GM12878 (cell line): ENCODE measurements around the gene ITGA8. TPM values are rescaled to one million over a fixed set of nuclear protein-coding genes. Genes with fewer than 3 reads are reported as not detected.

Experiments
- ATAC-seq: fragments of 200-7000 bp; cut with Tn5 transposase; 3 replicates; pipeline ENCODE4 v1.9.1; 2020; ENCODE audit warnings: mild to moderate bottlenecking, moderate library complexity
- BruUV-seq: library from RNA; stranded (reverse); fragments of 400-500 nt; replicated peaks from 2 replicates; lab custom pipeline; 2021; lab: Mats Ljungman, UMichigan
- CTCF ChIA-PET: fragments of 300-600 bp; sonication (Branson Sonifier 250); formaldehyde crosslinking; extraction: SDS; loops from one replicate; lab custom pipeline; 2021; ENCODE audit warnings: inconsistent platforms; lab: Yijun Ruan, JAX
- POLR2A ChIA-PET: fragments of 350-600 bp; formaldehyde crosslinking; extraction: SDS; loops from one replicate; lab custom pipeline; 2021; ENCODE audit warnings: inconsistent platforms; lab: Charles Lee
- RAD21 ChIA-PET: fragments of 300-600 bp; sonication (Branson Sonifier 250); formaldehyde crosslinking; loops from one replicate; lab custom pipeline; 2023; ENCODE audit warnings: antibody characterized with exemption; ENCODE audit not compliant: unreplicated experiment; lab: Charles Lee
- SMC1A ChIA-PET: fragments of 300-600 bp; sonication (Branson Sonifier 250); formaldehyde crosslinking; loops from one replicate; lab custom pipeline; 2023; ENCODE audit not compliant: unreplicated experiment, uncharacterized antibody; lab: Charles Lee
- DNase-seq: peaks from one replicate; pipeline ENCODE4 v3.0.0-alpha.2; 2011; ENCODE audit warnings: low read depth, low spot score
- FAIRE-seq: peaks from 3 replicates; lab custom pipeline; 2011; peaks lifted over from hg19 to GRCh38; lab: Jason Lieb, UNC
- H2AFZ ChIP-seq: 2 replicates; pipeline ENCODE4 v1.6.0; 2011; ENCODE audit warnings: low read depth, low read length, control low read depth; ENCODE audit not compliant: control insufficient read depth
- H3K27ac ChIP-seq: 2 replicates; pipeline ENCODE4 v1.5.1; 2011; ENCODE audit warnings: control low read depth; ENCODE audit not compliant: control insufficient read depth, insufficient read depth
- H3K27me3 ChIP-seq, 2 experiments: replicated peaks in 1 of 2; 2 replicates each; pipeline versions ENCODE4 v1.6.0 to v1.6.1; 2011; ENCODE audit warnings: low read length in 1 of 2; ENCODE audit not compliant: control insufficient read depth in 2 of 2, insufficient read depth in 2 of 2
- H3K36me3 ChIP-seq, 2 experiments: 2 replicates each; pipeline ENCODE4 v1.5.1; 2011; ENCODE audit warnings: low read length in 1 of 2; ENCODE audit not compliant: control insufficient read depth in 2 of 2, insufficient read depth in 2 of 2
- H3K4me1 ChIP-seq: 2 replicates; pipeline ENCODE4 v1.6.1; 2011; ENCODE audit warnings: mild to moderate bottlenecking, low read length, moderate library complexity, mixed read lengths; ENCODE audit not compliant: control insufficient read depth, insufficient read depth
- H3K4me2 ChIP-seq: 2 replicates; pipeline ENCODE4 v1.6.0; 2011; ENCODE audit warnings: control low read depth; ENCODE audit not compliant: control insufficient read depth, insufficient read depth
- H3K4me3 ChIP-seq: fragments of 200-600 bp; sonication (generic); 2 replicates; pipeline ENCODE4 v1.5.1; 2016
- H3K79me2 ChIP-seq: 2 replicates; pipeline ENCODE4 v1.6.0; 2011; ENCODE audit warnings: low read length; ENCODE audit not compliant: control insufficient read depth, insufficient read depth
- H3K9ac ChIP-seq: 2 replicates; pipeline ENCODE4 v1.8.0; 2011; ENCODE audit warnings: low read length, control low read depth, mixed read lengths; ENCODE audit not compliant: control insufficient read depth, insufficient read depth
- H3K9me3 ChIP-seq: replicated peaks from 3 replicates; pipeline ENCODE4 v1.5.1; 2011; ENCODE audit warnings: mild to moderate bottlenecking, low read length; ENCODE audit not compliant: control insufficient read depth, insufficient read depth
- H4K20me1 ChIP-seq: 2 replicates; pipeline ENCODE4 v1.6.0; 2011; ENCODE audit not compliant: control insufficient read depth, insufficient read depth
- ASH2L ChIP-seq: fragments of 300-600, 200-600 bp; sonication (generic); IDR thresholded peaks from 2 replicates; pipeline ENCODE4 v1.6.1; 2017; ENCODE audit warnings: low read depth, mild to moderate bottlenecking, borderline replicate concordance
- LARP7 ChIP-seq: fragments of 450-650 bp; IDR thresholded peaks from 2 replicates; pipeline ENCODE4 v1.6.1; 2017; ENCODE audit warnings: mild to moderate bottlenecking
- RUNX3 ChIP-seq: IDR thresholded peaks from 2 replicates; pipeline ENCODE4 v1.6.1; 2012; ENCODE audit warnings: low read length, inconsistent platforms
- SKIL ChIP-seq: fragments of 450-650 bp; IDR thresholded peaks from 2 replicates; pipeline ENCODE4 v1.6.1; 2017; ENCODE audit warnings: mild to moderate bottlenecking, low read depth, inconsistent platforms; ENCODE audit not compliant: poor library complexity, severe bottlenecking
- TAF1 ChIP-seq: IDR thresholded peaks from 2 replicates; pipeline ENCODE4 v1.6.1; 2011; ENCODE audit warnings: mild to moderate bottlenecking, low read depth, low read length, borderline replicate concordance
- TARDBP ChIP-seq: IDR thresholded peaks from 2 replicates; pipeline ENCODE4 v1.6.1; 2016; ENCODE audit warnings: borderline replicate concordance
- TBL1XR1 ChIP-seq: IDR thresholded peaks from 2 replicates; pipeline ENCODE4 v1.6.1; 2012; ENCODE audit warnings: low read depth, low read length, improper control_type of control experiment
- USF1 ChIP-seq: IDR thresholded peaks from 2 replicates; pipeline ENCODE4 v1.6.1; 2011; ENCODE audit warnings: borderline replicate concordance, low read depth, mild to moderate bottlenecking, moderate library complexity, mixed read lengths, low read length; ENCODE audit not compliant: insufficient read depth; ENCODE audit errors: extremely low read length
- ZBED1 ChIP-seq: IDR thresholded peaks from 2 replicates; pipeline ENCODE4 v1.6.1; 2016; ENCODE audit warnings: borderline replicate concordance
- ZBTB4 ChIP-seq: fragments of 450-650 bp; formaldehyde crosslinking; IDR thresholded peaks from 2 replicates; pipeline ENCODE4 v1.4.0; 2022; ENCODE audit warnings: mild to moderate bottlenecking, moderate library complexity
- ZNF207 ChIP-seq: fragments of 450-650 bp; IDR thresholded peaks from 2 replicates; pipeline ENCODE4 v1.6.1; 2014; ENCODE audit warnings: antibody characterized with exemption, mild to moderate bottlenecking, borderline replicate concordance
- WGBS: methylation state at CpG from one replicate; pipeline ENCODE4 v1.1.6; 2016; ENCODE audit warnings: low lambda C conversion rate; ENCODE audit not compliant: insufficient replicate concordance, insufficient coverage; ENCODE audit errors: missing lambda C conversion rate; 5-methylcytosine and 5-hydroxymethylcytosine counted together
- in situ Hi-C: fragments of 300-500 bp; cut with MboI; formaldehyde crosslinking; loops from 9 replicates; pipeline ENCODE4 v1.14.3; 2018; ENCODE audit warnings: mixed read lengths
- intact Hi-C: fragments of 100-400 bp; cut with micrococcal nuclease; formaldehyde crosslinking; loops from one replicate; pipeline ENCODE4 v1.14.2; 2022; ENCODE audit not compliant: unreplicated experiment
- polyA plus RNA-seq, 11 experiments: library from polyadenylated mRNA; depleted of rRNA in 4 of 11; unstranded in 6 of 11; stranded (reverse) in 5 of 11; fragments of >200 nt; fragmentation: Nextera tagmentation in 4 of 11; fragmentation: Illumina TruSeq in 1 of 11; extraction: Ambion mirVana in 4 of 11; extraction: Trizol in 1 of 11; gene quantifications; 1 replicate in 1 of 11; 2 replicates in 10 of 11; pipeline versions ENCODE4 v1.2.1 to v1.2.3, GENCODE V29; 2011 to 2016; ENCODE audit warnings: inconsistent platforms in 2 of 11, missing spikeins in 2 of 11, low read depth in 1 of 11
- total RNA-seq, 4 experiments: library from RNA; depleted of rRNA in 3 of 4; stranded (reverse); fragments of >200 nt in 3 of 4; fragmentation: Illumina TruSeq in 1 of 4; extraction: Trizol in 1 of 4; gene quantifications; 2 replicates each; pipeline versions ENCODE4 v1.2.1 to v1.2.3, GENCODE V29; 2013 to 2021
- TF ChIP-seq, protein P1 (sequence below): fragments of 450-650 bp; IDR thresholded peaks from 2 replicates; pipeline ENCODE4 v1.6.1; 2018; ENCODE audit warnings: mild to moderate bottlenecking, low read depth, moderate library complexity; ENCODE audit not compliant: partially characterized antibody

Gene ITGA8
- total and polyA plus RNA-seq, 10 of the 15 experiments (the other 5 are each of a cell fraction or from before 2014, with no cell fraction given), result 0.03 TPM; not detected in 9

- TF ChIP-seq, protein P1, sequence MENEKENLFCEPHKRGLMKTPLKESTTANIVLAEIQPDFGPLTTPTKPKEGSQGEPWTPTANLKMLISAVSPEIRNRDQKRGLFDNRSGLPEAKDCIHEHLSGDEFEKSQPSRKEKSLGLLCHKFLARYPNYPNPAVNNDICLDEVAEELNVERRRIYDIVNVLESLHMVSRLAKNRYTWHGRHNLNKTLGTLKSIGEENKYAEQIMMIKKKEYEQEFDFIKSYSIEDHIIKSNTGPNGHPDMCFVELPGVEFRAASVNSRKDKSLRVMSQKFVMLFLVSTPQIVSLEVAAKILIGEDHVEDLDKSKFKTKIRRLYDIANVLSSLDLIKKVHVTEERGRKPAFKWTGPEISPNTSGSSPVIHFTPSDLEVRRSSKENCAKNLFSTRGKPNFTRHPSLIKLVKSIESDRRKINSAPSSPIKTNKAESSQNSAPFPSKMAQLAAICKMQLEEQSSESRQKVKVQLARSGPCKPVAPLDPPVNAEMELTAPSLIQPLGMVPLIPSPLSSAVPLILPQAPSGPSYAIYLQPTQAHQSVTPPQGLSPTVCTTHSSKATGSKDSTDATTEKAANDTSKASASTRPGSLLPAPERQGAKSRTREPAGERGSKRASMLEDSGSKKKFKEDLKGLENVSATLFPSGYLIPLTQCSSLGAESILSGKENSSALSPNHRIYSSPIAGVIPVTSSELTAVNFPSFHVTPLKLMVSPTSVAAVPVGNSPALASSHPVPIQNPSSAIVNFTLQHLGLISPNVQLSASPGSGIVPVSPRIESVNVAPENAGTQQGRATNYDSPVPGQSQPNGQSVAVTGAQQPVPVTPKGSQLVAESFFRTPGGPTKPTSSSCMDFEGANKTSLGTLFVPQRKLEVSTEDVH, result no peak
- no peak for TF ChIP-seq USF1
- no peak for TF ChIP-seq LARP7
Measured at GRCh38 chr10:15751046-15751445, 31.3 kb upstream of the ITGA8 start (continued).

DNA sequence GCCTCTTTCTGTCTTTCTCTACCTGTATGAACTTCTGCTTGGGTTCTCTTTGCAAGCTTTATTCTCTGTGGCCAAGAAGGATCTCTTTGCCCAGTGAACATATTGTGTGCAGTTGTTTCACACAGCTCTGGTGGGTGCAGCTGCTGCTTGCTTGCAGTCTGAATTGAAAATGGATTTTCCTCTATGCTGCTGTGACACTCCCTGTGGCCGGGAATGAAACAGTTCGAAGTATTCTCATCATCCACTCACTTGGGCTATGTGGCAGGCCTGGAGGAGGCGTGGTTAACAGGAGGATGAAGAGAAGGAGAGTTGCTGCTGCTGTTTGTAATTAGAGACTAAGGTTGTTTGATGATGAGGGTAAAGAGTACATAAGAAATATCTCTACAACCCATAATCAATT is 28.4 kb upstream of the ITGA8 start:
- Histone ChIP-seq H3K9ac (no peak overlapping the region), H2AFZ (no peak overlapping the region), H3K4me1 (no peaks in the 10 kb centered on the region), H3K4me2 (no peak overlapping the region), H3K79me2 (no peaks in the 10 kb centered on the region), H3K27me3 (no peaks in the 10 kb centered on the region), H3K27ac (no peak overlapping the region), H3K4me3 (no peak overlapping the region), H3K36me3 (no peaks in the 10 kb centered on the region), H3K9me3 (no peaks in the 10 kb centered on the region), H4K20me1 (no peaks in the 10 kb centered on the region)
- in situ Hi-C loops, result no loop called here
- SMC1A ChIA-PET, result interaction anchor here (0.6 kb wide), 1 partner anchor 39 kb away, joined by 4 read pairs; no protein-coding TSS in a partner anchor
- FAIRE-seq (no peak), DNase-seq (no peak), ATAC-seq (no peak)
- POLR2A ChIA-PET, result no interaction called here
- CTCF ChIA-PET, result no interaction called here
- BruUV-seq, result no TSS peak
- RAD21 ChIA-PET, result no interaction called here
- intact Hi-C loops, result no loop called here
- 4% methylated on average over 3 of the region's 3 CpGs for WGBS
- TF ChIP-seq TARDBP, result no peak
- no peak for TF ChIP-seq RUNX3
- TF ChIP-seq ASH2L, result no peak
- no peak for TF ChIP-seq ZBTB4 (CRISPR knock-in tag)
- TF ChIP-seq ZNF207, result no peak
- TF ChIP-seq USF1, result no peak
- no peak for TF ChIP-seq ZBED1
- no peak for TF ChIP-seq TAF1
- no peak for TF ChIP-seq TBL1XR1
- TF ChIP-seq SKIL, result no peak
